ENCODE results near the gene PHYKPL. TPM values are rescaled to one million over a fixed set of nuclear protein-coding genes. Genes with fewer than 3 reads are reported as not detected.
A peak's percentile ranks its signal among the peaks of the same experiment; 100 is the strongest.

Gene PHYKPL
- total and polyA plus RNA-seq, 2 donors (not counting 1 experiment from before 2014, with no cell fraction given): 263 to 313 TPM

DNA sequence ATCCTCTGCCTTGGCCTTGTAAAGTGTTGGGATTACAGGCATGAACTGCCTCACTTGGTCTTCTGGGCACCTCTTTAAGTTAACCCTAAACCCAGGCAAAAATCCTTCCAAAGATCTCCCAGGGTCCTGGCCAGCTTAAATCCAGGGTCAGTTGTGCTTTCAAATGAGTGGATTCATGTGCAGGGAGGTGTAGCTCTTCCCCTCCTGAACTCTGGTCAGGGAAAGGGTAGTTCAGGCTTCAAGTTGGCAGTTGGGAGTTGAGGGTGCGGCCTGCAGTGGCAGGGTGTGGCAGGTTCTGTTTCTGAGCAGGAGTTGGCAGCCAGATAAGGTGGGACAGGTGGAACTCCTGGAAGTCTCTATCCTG is 24.7 kb downstream of the PHYKPL start:
- Histone ChIP-seq H3K36me3 (replicated peaks in 1 of 2; ENCODE audit: control extremely low read depth in 1 of 2, control insufficient read depth in 1 of 2, extremely low read depth in 1 of 2, insufficient read depth in 2 of 2, low read length in 1 of 2) (peaks cover 0 to 68% of the 10 kb centered on the region in 2 experiments), H3K27me3 (replicated peaks in 1 of 4; ENCODE audit: control extremely low read depth in 1 of 4, control insufficient read depth in 3 of 4, insufficient read depth in 4 of 4, low read length in 3 of 4) (no peaks in the 10 kb centered on the region), H3K4me3 (ENCODE audit: control extremely low read depth in 1 of 5, extremely low read depth in 1 of 5, insufficient read depth in 1 of 5, low read depth in 2 of 5, low read length in 4 of 5) (no peak overlapping the region), H3K4me1 (ENCODE audit: control insufficient read depth in 2 of 2, insufficient read depth in 2 of 2, low read length in 2 of 2) (peaks cover 12 to 18% of the 10 kb centered on the region in 2 donors), H3K79me2 (ENCODE audit: control insufficient read depth, insufficient read depth, low read length) (peaks cover 31% of the 10 kb centered on the region), H3K27ac (ENCODE audit: low read length in 2 of 2) (no peak overlapping the region), H3K4me2 (replicated peaks; ENCODE audit: low read depth, low read length, poor library complexity, severe bottlenecking) (no peak overlapping the region), H3K9me3 (ENCODE audit: control extremely low read depth in 1 of 3, control insufficient read depth in 2 of 3, insufficient read depth in 1 of 3, low read length in 2 of 3) (no peaks in the 10 kb centered on the region), H2AFZ (ENCODE audit: insufficient read depth, low read depth, low read length, poor library complexity, severe bottlenecking) (no peak overlapping the region), H3K9ac (ENCODE audit: low read length) (no peak overlapping the region), H4K20me1 (ENCODE audit: control insufficient read depth, insufficient read depth, low read length, poor library complexity, severe bottlenecking) (peaks cover 60% of the 10 kb centered on the region)
- intact Hi-C loops (cut with micrococcal nuclease): no loop called here
- DNase-seq (no peak), ATAC-seq (ENCODE audit: low read depth) (no peak)
- ChIA-PET CTCF (no interaction called here), POLR2A (interaction anchor here (1.2 kb wide), 1 partner anchor 24 kb away, joined by 4 read pairs; the partner anchor contains the start of gene PHYKPL)
- 100% methylated on average over 1 of the region's 1 CpG for WGBS (ENCODE audit: insufficient coverage)
- peaks cover 28% of the 10 kb centered on the region for H3K4me1 Mint-ChIP-seq
- no peaks in the 10 kb centered on the region for H3K27me3 Mint-ChIP-seq
- H3K4me3 Mint-ChIP-seq: no peak overlapping the region
- H3K27ac Mint-ChIP-seq: peak overlapping the region; percentile 60
- TF ChIP-seq, protein P1, sequence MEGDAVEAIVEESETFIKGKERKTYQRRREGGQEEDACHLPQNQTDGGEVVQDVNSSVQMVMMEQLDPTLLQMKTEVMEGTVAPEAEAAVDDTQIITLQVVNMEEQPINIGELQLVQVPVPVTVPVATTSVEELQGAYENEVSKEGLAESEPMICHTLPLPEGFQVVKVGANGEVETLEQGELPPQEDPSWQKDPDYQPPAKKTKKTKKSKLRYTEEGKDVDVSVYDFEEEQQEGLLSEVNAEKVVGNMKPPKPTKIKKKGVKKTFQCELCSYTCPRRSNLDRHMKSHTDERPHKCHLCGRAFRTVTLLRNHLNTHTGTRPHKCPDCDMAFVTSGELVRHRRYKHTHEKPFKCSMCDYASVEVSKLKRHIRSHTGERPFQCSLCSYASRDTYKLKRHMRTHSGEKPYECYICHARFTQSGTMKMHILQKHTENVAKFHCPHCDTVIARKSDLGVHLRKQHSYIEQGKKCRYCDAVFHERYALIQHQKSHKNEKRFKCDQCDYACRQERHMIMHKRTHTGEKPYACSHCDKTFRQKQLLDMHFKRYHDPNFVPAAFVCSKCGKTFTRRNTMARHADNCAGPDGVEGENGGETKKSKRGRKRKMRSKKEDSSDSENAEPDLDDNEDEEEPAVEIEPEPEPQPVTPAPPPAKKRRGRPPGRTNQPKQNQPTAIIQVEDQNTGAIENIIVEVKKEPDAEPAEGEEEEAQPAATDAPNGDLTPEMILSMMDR (IDR thresholded peaks at IDR 0.05): no peak
- no peak for TF ChIP-seq EZH2 (IDR thresholded peaks at IDR 0.05; ENCODE audit: borderline replicate concordance, insufficient read depth, low read depth, low read length, poor library complexity, severe bottlenecking)
- no peaks in the 10 kb centered on the region for H3K9me3 Mint-ChIP-seq (ENCODE audit: insufficient read depth)

DNA sequence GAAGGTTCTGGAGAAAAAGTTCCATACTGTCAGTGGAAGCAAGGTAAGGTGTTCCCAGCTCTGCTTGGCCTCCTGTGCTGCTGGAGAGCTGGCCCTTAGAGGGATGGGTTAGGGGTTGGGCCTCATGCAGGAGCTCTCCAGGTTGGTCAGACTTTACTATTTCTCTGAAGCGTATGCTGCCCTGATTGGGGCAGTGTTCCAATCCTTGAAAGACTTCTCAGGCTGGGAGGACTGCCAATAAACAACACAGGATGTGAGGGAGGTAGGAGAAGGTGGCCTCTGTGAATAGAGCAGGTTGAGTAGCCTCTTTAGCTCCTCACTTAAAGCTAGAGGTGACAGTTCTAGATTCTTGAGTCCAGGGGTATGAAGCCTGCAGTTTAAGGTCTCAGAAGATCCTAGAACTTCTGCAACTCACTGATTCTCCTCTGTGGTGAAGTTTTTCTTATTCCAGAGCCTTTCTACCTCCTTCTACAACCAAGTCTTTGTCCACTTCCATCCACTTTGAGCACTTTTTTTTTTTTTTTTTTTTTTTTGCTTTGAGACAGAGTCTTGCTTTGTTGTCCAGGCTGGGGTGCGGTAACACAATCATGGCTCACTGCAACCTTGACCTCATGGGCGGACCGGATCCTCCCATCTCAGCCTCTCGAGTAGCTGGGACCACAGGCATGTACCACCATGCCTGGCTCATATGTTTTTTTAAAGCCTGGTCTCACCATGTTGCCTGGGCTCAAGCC is 25.3 kb downstream of the PHYKPL start:
- Histone ChIP-seq H3K9me3 (ENCODE audit: control extremely low read depth in 1 of 3, control insufficient read depth in 2 of 3, insufficient read depth in 1 of 3, low read length in 2 of 3) (no peaks in the 10 kb centered on the region), H3K27ac (ENCODE audit: low read length in 2 of 2) (peak overlapping the region in 1 of 2 donors; percentile 79), H3K79me2 (ENCODE audit: control insufficient read depth, insufficient read depth, low read length) (peaks cover 28% of the 10 kb centered on the region), H3K4me2 (replicated peaks; ENCODE audit: low read depth, low read length, poor library complexity, severe bottlenecking) (no peak overlapping the region), H3K9ac (ENCODE audit: low read length) (no peak overlapping the region), H2AFZ (ENCODE audit: insufficient read depth, low read depth, low read length, poor library complexity, severe bottlenecking) (no peak overlapping the region), H3K36me3 (replicated peaks in 1 of 2; ENCODE audit: control extremely low read depth in 1 of 2, control insufficient read depth in 1 of 2, extremely low read depth in 1 of 2, insufficient read depth in 2 of 2, low read length in 1 of 2) (peaks cover 0 to 63% of the 10 kb centered on the region in 2 experiments), H3K27me3 (replicated peaks in 1 of 4; ENCODE audit: control extremely low read depth in 1 of 4, control insufficient read depth in 3 of 4, insufficient read depth in 4 of 4, low read length in 3 of 4) (no peaks in the 10 kb centered on the region), H3K4me1 (ENCODE audit: control insufficient read depth in 2 of 2, insufficient read depth in 2 of 2, low read length in 2 of 2) (peaks cover 12 to 18% of the 10 kb centered on the region in 2 donors), H3K4me3 (ENCODE audit: control extremely low read depth in 1 of 5, extremely low read depth in 1 of 5, insufficient read depth in 1 of 5, low read depth in 2 of 5, low read length in 4 of 5) (no peak overlapping the region), H4K20me1 (ENCODE audit: control insufficient read depth, insufficient read depth, low read length, poor library complexity, severe bottlenecking) (peaks cover 55% of the 10 kb centered on the region)
- peaks cover 30% of the 10 kb centered on the region for H3K4me1 Mint-ChIP-seq
- CTCF ChIA-PET: interaction anchor here (1.3 kb wide), 1 partner anchor 27 kb away, joined by 3 read pairs; no protein-coding TSS in a partner anchor
- no peaks in the 10 kb centered on the region for H3K9me3 Mint-ChIP-seq (ENCODE audit: insufficient read depth)
- intact Hi-C loops (cut with micrococcal nuclease): no loop called here
- WGBS (ENCODE audit: insufficient coverage): 94% methylated on average over 5 of the region's 5 CpGs
- H3K27ac Mint-ChIP-seq: peak overlapping the region; percentile 15
- no peak for TF ChIP-seq EZH2 (IDR thresholded peaks at IDR 0.05; ENCODE audit: borderline replicate concordance, insufficient read depth, low read depth, low read length, poor library complexity, severe bottlenecking)
- TF ChIP-seq, protein P1 (IDR thresholded peaks at IDR 0.05): no peak
- POLR2A ChIA-PET: interaction anchor here (1.2 kb wide), 1 partner anchor 25 kb away, joined by 4 read pairs; the partner anchor contains the start of gene PHYKPL
- peak; percentile 9 for DNase-seq
- ATAC-seq (ENCODE audit: low read depth): no peak
- no peak overlapping the region for H3K4me3 Mint-ChIP-seq
- no peaks in the 10 kb centered on the region for H3K27me3 Mint-ChIP-seq

Measured in B cell (primary cell).